Fibroblast of skin of scalp (primary cell): Measurements from ENCODE around the gene PPP1R9A.
A peak's percentile ranks its signal among the peaks of the same experiment; 100 is the strongest.

ENCODE experiments used
- DNase-seq: peaks from one replicate; pipeline ENCODE4 v3.0.0-alpha.2; 2013

PPP1R9A gene

GRCh38 chr7:95323410-95324129 is 416.2 kb downstream of the PPP1R9A start:
- DNase-seq: no peak

DNA sequence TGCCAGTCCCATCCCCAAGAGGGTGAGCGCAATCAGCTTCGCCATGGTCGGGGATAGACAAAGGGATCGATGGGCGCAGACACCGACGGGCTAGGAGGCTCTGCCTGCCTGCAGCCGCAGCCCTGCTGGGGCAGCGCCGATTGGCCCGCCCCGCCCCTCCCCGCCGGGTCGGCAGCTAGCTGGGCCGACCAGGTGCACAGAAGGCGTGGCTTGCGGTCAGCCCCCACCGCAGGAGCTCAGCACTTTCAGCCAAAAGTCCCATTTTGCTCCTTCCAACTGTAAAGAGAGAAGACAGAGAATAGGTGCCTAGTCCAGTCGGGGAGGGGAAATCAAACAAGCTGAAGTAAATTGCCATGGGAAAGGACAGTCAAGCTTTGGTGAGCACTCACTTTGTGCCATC is 417.0 kb downstream of the PPP1R9A start, which contains the start of gene PON1:
TSS of gene PON1 (minus strand) at position 102 of the 400 bp plus-strand sequence. CDS start at position 45, 57 bp downstream.
- no peak for DNase-seq

- DNase-seq: peak; percentile 4
Measured at GRCh38 chr7:95327356-95327755, 420.0 kb downstream of the PPP1R9A start.

GRCh38 chr7:95330204-95330960 is 423.0 kb downstream of the PPP1R9A start:
- DNase-seq: peak; percentile 78

GRCh38 chr7:95330961-95331337 is 423.6 kb downstream of the PPP1R9A start:
- DNase-seq: no peak

DNA sequence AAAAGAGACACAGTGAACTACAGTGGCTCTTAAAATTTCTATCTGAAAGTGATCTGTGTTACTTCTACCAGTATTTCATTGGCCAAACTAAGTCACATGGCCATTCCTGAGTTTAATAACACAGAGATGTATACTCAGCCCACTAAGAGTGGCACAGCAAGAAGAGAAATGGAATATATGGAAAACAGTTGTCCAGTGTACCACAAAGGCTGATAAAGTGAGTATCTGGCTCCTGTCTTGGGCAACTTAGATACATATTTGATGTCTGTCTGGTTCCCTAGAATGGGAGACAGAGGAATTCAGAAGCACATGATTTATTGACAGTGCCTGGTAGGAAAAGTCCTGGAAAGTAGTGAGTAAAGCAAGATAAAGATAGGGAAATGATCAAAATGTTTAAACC is 427.1 kb downstream of the PPP1R9A start:
- peak; percentile 13 for DNase-seq

DNA sequence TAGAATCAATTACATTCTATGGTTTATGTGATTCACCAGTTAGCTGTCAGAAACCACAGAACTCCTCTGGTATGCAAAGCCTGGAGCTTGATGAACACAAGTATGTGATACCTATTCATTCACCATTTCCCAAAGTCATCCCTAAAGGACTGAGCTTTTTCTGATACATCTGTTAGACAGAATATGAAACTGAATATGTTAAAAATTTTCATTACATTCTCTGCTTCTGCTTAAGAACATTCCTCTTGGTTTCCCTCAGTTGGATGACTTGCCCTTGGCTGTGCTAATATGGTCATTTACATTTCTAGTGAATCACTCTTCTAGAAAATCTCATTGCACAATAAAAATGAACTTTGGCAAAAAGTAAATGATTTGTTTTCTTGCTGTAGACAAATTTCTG is 427.7 kb downstream of the PPP1R9A start:
- DNase-seq: peak; percentile 91

DNA sequence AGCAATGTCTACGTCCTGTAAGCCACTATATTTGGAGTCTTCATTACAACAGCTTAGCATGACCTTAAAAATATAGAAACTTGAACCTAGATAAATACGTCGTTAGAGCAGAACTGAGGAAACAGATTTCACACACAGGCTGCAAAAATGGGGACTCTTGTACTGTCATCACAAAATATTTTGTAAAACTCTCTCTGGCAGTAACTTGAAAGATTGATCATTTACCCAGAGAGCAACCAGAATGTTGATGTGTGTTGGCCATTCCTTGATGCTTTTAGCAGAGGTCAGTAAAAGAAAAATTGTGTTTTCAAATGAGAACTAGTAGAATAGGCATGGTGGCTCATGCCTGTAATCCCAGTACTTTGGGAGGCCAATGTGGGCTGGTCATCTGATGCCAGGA is 431.4 kb downstream of the PPP1R9A start:
- DNase-seq: no peak

GRCh38 chr7:95340491-95340890 is 433.1 kb downstream of the PPP1R9A start:
- no peak for DNase-seq

DNA sequence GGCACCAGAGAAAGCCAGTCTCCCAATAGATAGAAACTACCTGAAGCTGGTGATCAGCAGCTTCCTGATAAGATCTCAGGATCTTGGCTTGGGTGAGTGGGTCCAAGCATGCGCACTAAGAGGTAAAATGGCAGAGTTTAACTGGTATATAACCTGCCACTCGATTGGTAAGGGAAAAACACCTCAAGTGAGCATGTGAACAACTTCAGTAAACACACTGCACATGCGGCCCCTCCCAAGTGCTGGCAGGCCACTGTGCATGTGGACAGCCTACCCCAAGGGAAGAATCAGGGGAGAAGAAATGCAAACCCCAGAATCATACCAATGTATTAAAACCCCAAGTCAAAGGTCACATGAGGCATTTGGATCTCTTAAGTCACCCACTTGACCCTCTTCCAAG is 434.6 kb downstream of the PPP1R9A start:
- no peak for DNase-seq

GRCh38 chr7:95342642-95343307 is 435.4 kb downstream of the PPP1R9A start:
- DNase-seq: no peak
